Measurements from ENCODE around the gene NDRG3.

The NDRG3 gene

GRCh38 chr20:36624068-36624943, 121.6 kb downstream of the NDRG3 start:
- H3K27ac ChIP-seq (ENCODE audit: low read depth, low read length), result no peak overlapping the region
- no peaks in the 10 kb centered on the region for H3K79me2 ChIP-seq (ENCODE audit: insufficient read depth, low read length)
- H3K27me3 ChIP-seq (ENCODE audit: low read length), result no peaks in the 10 kb centered on the region
- no peak overlapping the region for H3K4me2 ChIP-seq (ENCODE audit: low read depth, low read length, poor library complexity, severe bottlenecking)
- H3K9ac ChIP-seq (ENCODE audit: low read length), result no peak overlapping the region
- H3K9me2 ChIP-seq (replicated peaks; ENCODE audit: insufficient read depth, low read length), result no peaks in the 10 kb centered on the region
- no peaks in the 10 kb centered on the region for H3K9me3 ChIP-seq (ENCODE audit: insufficient read depth, low read length)
- H4K20me1 ChIP-seq (ENCODE audit: low read depth, low read length), result no peaks in the 10 kb centered on the region
- H3K36me3 ChIP-seq (ENCODE audit: low read length), result no peaks in the 10 kb centered on the region
- no peaks in the 10 kb centered on the region for H3F3A ChIP-seq (ENCODE audit: insufficient read depth)
- H3K4me3 ChIP-seq (ENCODE audit: insufficient read depth, low read length, poor library complexity, severe bottlenecking), result no peak overlapping the region
- H2AFZ ChIP-seq (ENCODE audit: low read depth, low read length, severe bottlenecking), result no peak overlapping the region
- no peak for TF ChIP-seq CTCF (IDR thresholded peaks at IDR 0.05; ENCODE audit: insufficient read depth, low read length, poor library complexity, severe bottlenecking)
- TF ChIP-seq EZH2phosphoT487 (conservative IDR thresholded peaks at IDR 0.05; ENCODE audit: low read length), result no peak

GRCh38 chr20:36623444-36623843, 122.4 kb downstream of the NDRG3 start:
- no peaks in the 10 kb centered on the region for H3K36me3 ChIP-seq (ENCODE audit: low read length)
- no peak overlapping the region for H3K4me3 ChIP-seq (ENCODE audit: insufficient read depth, low read length, poor library complexity, severe bottlenecking)
- no peak overlapping the region for H3K9ac ChIP-seq (ENCODE audit: low read length)
- TF ChIP-seq EZH2phosphoT487 (conservative IDR thresholded peaks at IDR 0.05; ENCODE audit: low read length), result no peak
- TF ChIP-seq CTCF (IDR thresholded peaks at IDR 0.05; ENCODE audit: insufficient read depth, low read length, poor library complexity, severe bottlenecking), result no peak
- no peaks in the 10 kb centered on the region for H3F3A ChIP-seq (ENCODE audit: insufficient read depth)
- H4K20me1 ChIP-seq (ENCODE audit: low read depth, low read length), result no peaks in the 10 kb centered on the region
- no peaks in the 10 kb centered on the region for H3K27me3 ChIP-seq (ENCODE audit: low read length)
- H2AFZ ChIP-seq (ENCODE audit: low read depth, low read length, severe bottlenecking), result no peak overlapping the region
- no peak overlapping the region for H3K27ac ChIP-seq (ENCODE audit: low read depth, low read length)
- no peak overlapping the region for H3K4me2 ChIP-seq (ENCODE audit: low read depth, low read length, poor library complexity, severe bottlenecking)
- H3K9me2 ChIP-seq (replicated peaks; ENCODE audit: insufficient read depth, low read length), result no peaks in the 10 kb centered on the region
- H3K79me2 ChIP-seq (ENCODE audit: insufficient read depth, low read length), result no peaks in the 10 kb centered on the region
- H3K9me3 ChIP-seq (ENCODE audit: insufficient read depth, low read length), result no peaks in the 10 kb centered on the region

GRCh38 chr20:36620917-36621316, 125.0 kb downstream of the NDRG3 start:
- Histone ChIP-seq H3K4me3 (ENCODE audit: insufficient read depth, low read length, poor library complexity, severe bottlenecking) (no peak overlapping the region), H3K4me2 (ENCODE audit: low read depth, low read length, poor library complexity, severe bottlenecking) (no peak overlapping the region), H3F3A (ENCODE audit: insufficient read depth) (no peaks in the 10 kb centered on the region), H3K9me3 (ENCODE audit: insufficient read depth, low read length) (no peaks in the 10 kb centered on the region), H2AFZ (ENCODE audit: low read depth, low read length, severe bottlenecking) (no peak overlapping the region), H3K79me2 (ENCODE audit: insufficient read depth, low read length) (no peaks in the 10 kb centered on the region), H3K27me3 (ENCODE audit: low read length) (no peaks in the 10 kb centered on the region), H4K20me1 (ENCODE audit: low read depth, low read length) (no peaks in the 10 kb centered on the region), H3K9me2 (replicated peaks; ENCODE audit: insufficient read depth, low read length) (no peaks in the 10 kb centered on the region), H3K27ac (ENCODE audit: low read depth, low read length) (no peak overlapping the region), H3K9ac (ENCODE audit: low read length) (no peak overlapping the region), H3K36me3 (ENCODE audit: low read length) (no peaks in the 10 kb centered on the region)
- TF ChIP-seq CTCF (IDR thresholded peaks at IDR 0.05; ENCODE audit: insufficient read depth, low read length, poor library complexity, severe bottlenecking) (no peak), EZH2phosphoT487 (conservative IDR thresholded peaks at IDR 0.05; ENCODE audit: low read length) (no peak)
